GM13976 (cell line): ENCODE results near the gene SFMBT2.

Source experiments
- DNase-seq: peaks from one replicate; pipeline ENCODE4 v3.0.0; 2012; ENCODE audit warnings: low spot score
- in situ Hi-C: fragments of 300-500 bp; cut with MboI; formaldehyde crosslinking; loops from one replicate; pipeline ENCODE4 v1.12.0; 2022; ENCODE audit warnings: low sequenced_read_pairs, mixed read lengths, inconsistent platforms; ENCODE audit not compliant: unreplicated experiment
- TF ChIP-seq, protein P1 (sequence below): IDR thresholded peaks from 2 replicates; pipeline ENCODE4 v1.5.1; 2012; ENCODE audit warnings: borderline replicate concordance, mild to moderate bottlenecking; ENCODE audit not compliant: insufficient read depth; ENCODE audit errors: extremely low read depth, missing control alignments, control extremely low read depth

SFMBT2 gene

DNA sequence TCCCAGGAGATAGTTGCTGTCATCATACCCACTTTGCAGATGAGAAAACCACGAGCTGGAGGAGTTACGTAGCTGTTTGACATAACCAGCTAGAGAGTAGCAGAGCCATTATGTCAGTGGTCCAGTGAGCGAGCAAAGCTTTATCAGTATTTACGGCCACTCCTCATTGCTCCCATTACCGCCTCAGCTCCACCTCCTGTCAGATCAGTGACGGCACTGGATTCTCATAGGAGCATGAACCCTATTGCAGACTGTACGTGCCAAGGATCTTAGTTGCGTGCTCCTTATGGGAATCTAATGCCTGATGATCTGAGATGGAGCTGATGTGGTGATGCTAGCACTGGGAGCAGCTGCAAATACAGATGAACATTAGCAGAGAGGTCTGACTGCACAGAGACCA is 9.2 kb upstream of the SFMBT2 start:
- in situ Hi-C loops: loop anchor here (10.0 to 25.0 kb wide), 3 partner anchors 308 to 758 kb away; no protein-coding TSS in a partner anchor
- TF ChIP-seq, protein P1, sequence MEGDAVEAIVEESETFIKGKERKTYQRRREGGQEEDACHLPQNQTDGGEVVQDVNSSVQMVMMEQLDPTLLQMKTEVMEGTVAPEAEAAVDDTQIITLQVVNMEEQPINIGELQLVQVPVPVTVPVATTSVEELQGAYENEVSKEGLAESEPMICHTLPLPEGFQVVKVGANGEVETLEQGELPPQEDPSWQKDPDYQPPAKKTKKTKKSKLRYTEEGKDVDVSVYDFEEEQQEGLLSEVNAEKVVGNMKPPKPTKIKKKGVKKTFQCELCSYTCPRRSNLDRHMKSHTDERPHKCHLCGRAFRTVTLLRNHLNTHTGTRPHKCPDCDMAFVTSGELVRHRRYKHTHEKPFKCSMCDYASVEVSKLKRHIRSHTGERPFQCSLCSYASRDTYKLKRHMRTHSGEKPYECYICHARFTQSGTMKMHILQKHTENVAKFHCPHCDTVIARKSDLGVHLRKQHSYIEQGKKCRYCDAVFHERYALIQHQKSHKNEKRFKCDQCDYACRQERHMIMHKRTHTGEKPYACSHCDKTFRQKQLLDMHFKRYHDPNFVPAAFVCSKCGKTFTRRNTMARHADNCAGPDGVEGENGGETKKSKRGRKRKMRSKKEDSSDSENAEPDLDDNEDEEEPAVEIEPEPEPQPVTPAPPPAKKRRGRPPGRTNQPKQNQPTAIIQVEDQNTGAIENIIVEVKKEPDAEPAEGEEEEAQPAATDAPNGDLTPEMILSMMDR: no peak
- no peak for DNase-seq

DNA sequence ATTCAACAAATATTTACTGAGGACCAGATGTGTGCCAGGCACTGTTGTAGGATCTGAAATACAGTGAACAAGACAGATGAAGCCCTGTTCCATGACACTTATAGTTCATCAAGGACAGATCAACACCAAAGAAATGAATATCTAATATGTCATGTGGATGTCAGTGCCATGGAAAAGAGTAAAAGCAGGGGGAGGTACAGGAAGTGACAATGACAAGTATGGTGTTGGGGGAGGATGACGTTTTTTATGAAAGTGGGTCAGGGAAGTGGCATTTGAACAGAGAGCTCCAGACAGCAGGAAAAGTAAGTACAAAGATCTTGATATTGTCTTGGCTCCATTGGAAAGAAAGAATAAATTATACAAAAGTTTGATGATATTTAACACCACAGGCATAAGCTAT is 7.0 kb upstream of the SFMBT2 start:
- in situ Hi-C loops: loop anchor here (10.0 to 25.0 kb wide), 3 partner anchors 306 to 756 kb away; no protein-coding TSS in a partner anchor
- TF ChIP-seq, protein P1: no peak
- DNase-seq: no peak

DNA sequence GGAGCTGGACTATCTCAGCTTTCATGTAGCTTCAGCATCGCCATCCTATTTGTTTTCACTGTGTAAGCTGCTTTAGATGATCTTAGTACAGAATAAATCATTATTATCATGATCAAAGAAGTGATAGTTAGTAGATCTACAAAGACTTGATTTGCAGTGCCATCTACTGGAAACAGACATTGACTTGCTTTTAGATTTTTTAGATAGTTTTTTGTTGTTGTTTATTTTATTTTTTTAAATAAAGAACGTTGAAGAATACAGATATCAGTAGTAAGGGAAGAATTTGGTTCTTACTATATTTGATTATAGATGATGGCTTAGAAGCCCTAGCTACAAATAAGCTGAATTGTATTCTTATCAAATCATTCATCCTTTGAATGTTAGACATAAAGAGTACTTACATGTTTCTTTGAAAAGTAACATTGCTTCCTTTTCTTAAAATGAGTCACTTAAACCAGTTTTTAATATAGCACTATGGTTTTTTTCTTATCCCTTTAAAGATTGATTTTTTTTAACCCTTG is 6.3 kb upstream of the SFMBT2 start:
- in situ Hi-C loops: loop anchor here (10.0 to 25.0 kb wide), 3 partner anchors 305 to 755 kb away; no protein-coding TSS in a partner anchor
- no peak for DNase-seq
- TF ChIP-seq, protein P1: peak; percentile 22

- DNase-seq: no peak
- in situ Hi-C loops: loop anchor here (10.0 to 25.0 kb wide), 3 partner anchors 302 to 752 kb away; no protein-coding TSS in a partner anchor
- TF ChIP-seq, protein P1: no peak
Observed at GRCh38 chr10:7414766-7415165, 3.9 kb upstream of the SFMBT2 start.

DNA sequence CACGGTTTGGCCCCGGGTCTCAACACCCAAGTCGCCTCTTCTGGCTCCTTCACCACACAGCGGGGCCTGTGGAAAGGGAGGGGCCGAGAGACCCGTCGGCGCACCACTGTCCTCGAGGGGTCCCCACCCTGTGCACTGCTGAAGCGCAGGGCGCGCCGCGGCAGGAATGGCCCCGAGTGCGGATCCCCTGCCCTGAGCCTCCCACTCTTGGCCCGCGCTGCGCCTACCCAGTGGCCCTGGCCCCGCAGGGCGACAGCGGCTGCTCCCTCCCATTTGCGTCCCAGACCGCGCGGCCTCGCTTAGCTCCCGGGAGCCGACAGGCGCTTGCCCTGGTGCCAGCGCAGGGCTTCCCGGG is 2.1 kb upstream of the SFMBT2 start:
- in situ Hi-C loops: loop anchor here (10.0 to 25.0 kb wide), 3 partner anchors 301 to 751 kb away; no protein-coding TSS in a partner anchor
- TF ChIP-seq, protein P1: no peak
- no peak for DNase-seq

DNA sequence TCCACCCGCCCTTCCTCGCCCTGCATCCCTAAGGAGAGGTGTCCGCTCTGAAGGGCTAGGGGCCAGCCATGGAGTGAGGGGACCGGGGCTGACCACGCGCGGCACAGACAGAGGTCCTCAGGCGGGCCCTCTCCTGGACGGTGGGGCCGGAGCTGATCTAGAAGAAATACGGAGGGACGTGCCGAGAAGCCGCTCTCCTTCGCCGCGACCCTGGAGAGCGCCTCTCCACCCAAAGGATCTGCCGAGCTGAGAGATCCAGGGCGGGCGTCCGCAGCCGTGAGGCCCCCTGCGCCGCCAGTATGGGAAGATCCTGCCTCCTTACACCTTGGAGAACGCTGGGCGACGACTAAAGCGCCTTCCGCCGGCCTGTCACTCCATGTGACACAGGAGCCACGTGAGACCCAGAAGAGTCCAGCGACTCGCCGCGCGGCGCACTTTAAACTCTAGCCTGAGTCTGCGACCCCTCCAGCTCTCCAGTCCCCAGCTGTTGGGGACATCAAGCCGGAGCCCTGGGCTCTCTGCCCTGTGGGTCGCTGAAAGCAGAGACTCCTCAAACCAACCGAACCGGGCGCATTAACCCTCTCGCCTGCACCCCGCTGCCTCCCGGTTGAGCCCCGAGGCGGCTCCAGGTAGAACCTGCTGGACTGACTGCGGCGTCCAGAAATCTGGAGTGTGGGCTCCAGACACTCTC is 1.5 kb upstream of the SFMBT2 start:
- in situ Hi-C loops: loop anchor here (10.0 to 25.0 kb wide), 3 partner anchors 300 to 750 kb away; no protein-coding TSS in a partner anchor
- DNase-seq: peak; percentile 55
- TF ChIP-seq, protein P1: no peak
